ENCODE data around the gene PADI3. TPM values are rescaled to one million over a fixed set of nuclear protein-coding genes. Genes with fewer than 3 reads are reported as not detected.

Gene PADI3
- total and polyA plus RNA-seq, 2 experiments from 2014 or later: 0.37 to 0.80 TPM

- peaks cover 13% of the 10 kb centered on the region; the same call in 1 of the 2 replicates for H3K4me1 ChIP-seq (ENCODE audit: insufficient read depth)
- H3F3A ChIP-seq (replicated peaks; ENCODE audit: low read depth): no peaks in the 10 kb centered on the region
- ATAC-seq (peak; percentile 80), DNase-seq (ENCODE audit: low spot score) (peak; percentile 46)
- H3K36me3 Mint-ChIP-seq (ENCODE audit: low read depth): no peaks in the 10 kb centered on the region
- H3K4me2 ChIP-seq: 0 out of 2 replicates have a peak overlapping the region, but pooled peaks have one; percentile 14
- no peak overlapping the region for H3K4me3 ChIP-seq
- no peak overlapping the region for H3K4me3 Mint-ChIP-seq
- no peaks in the 10 kb centered on the region for H3K27me3 ChIP-seq (ENCODE audit: insufficient read depth)
- peaks cover 25% of the 10 kb centered on the region for H3K4me1 Mint-ChIP-seq
- H3K27ac Mint-ChIP-seq: peak overlapping the region; percentile 65; the same call in 1 of the 2 replicates
- no peaks in the 10 kb centered on the region for H3K9me2 ChIP-seq (ENCODE audit: insufficient read depth)
- H3K36me3 ChIP-seq (ENCODE audit: insufficient read depth): no peaks in the 10 kb centered on the region
- no peaks in the 10 kb centered on the region for H3K79me2 ChIP-seq (replicated peaks; ENCODE audit: insufficient read depth)
- TF ChIP-seq STAT1 (IDR thresholded peaks at IDR 0.05; ENCODE audit: unreplicated experiment): no peak
- TF ChIP-seq NANOG (IDR thresholded peaks at IDR 0.05; ENCODE audit: borderline replicate concordance): no peak
- TF ChIP-seq POLR2AphosphoS5 (IDR thresholded peaks at IDR 0.05; ENCODE audit: low read depth): no peak
- TF ChIP-seq CTCF (conservative IDR thresholded peaks at IDR 0.05; ENCODE audit: low read depth in 2 of 2): no peak
- TF ChIP-seq REST (IDR thresholded peaks at IDR 0.05; ENCODE audit: unreplicated experiment): no peak
- no peak for TF ChIP-seq ETS1 (IDR thresholded peaks at IDR 0.05)
- no peak for TF ChIP-seq EZH2 (IDR thresholded peaks at IDR 0.05; ENCODE audit: low read depth, unreplicated experiment)
- no peak for TF ChIP-seq ZNF114 (CRISPR knock-in tag; IDR thresholded peaks at IDR 0.05)
- peak overlapping the region; percentile 66; the same call in 1 of the 2 replicates for H2AFZ ChIP-seq
- H4K20me1 ChIP-seq (replicated peaks; ENCODE audit: insufficient read depth): no peaks in the 10 kb centered on the region
- no peak overlapping the region for H3K27ac ChIP-seq (ENCODE audit: low read depth)
- H3K9me3 Mint-ChIP-seq: peaks cover 5% of the 10 kb centered on the region; the same call in 1 of the 3 replicates
- peaks cover 8% of the 10 kb centered on the region for H3K27me3 Mint-ChIP-seq (ENCODE audit: insufficient read depth, low read depth, poor library complexity)
Measured at GRCh38 chr1:17315542-17316130, 66.7 kb downstream of the PADI3 start.

GRCh38 chr1:17316704-17317103 lies 67.8 kb downstream of the PADI3 start:
- no peak overlapping the region for H3K27ac Mint-ChIP-seq
- H3K27me3 Mint-ChIP-seq (ENCODE audit: insufficient read depth, low read depth, poor library complexity): peaks cover 8% of the 10 kb centered on the region
- H3K4me3 Mint-ChIP-seq: no peak overlapping the region
- Histone ChIP-seq H3K9me2 (ENCODE audit: insufficient read depth) (0 out of 2 replicates have a peak, but pooled peaks cover 2% of the 10 kb centered on the region), H3K36me3 (ENCODE audit: insufficient read depth) (no peaks in the 10 kb centered on the region), H3K4me2 (no peak overlapping the region), H2AFZ (no peak overlapping the region), H3K4me1 (ENCODE audit: insufficient read depth) (peaks cover 18% of the 10 kb centered on the region; the same call in 1 of the 2 replicates), H4K20me1 (replicated peaks; ENCODE audit: insufficient read depth) (no peaks in the 10 kb centered on the region), H3F3A (replicated peaks; ENCODE audit: low read depth) (no peaks in the 10 kb centered on the region), H3K79me2 (replicated peaks; ENCODE audit: insufficient read depth) (no peaks in the 10 kb centered on the region), H3K27ac (ENCODE audit: low read depth) (no peak overlapping the region), H3K4me3 (no peak overlapping the region), H3K27me3 (ENCODE audit: insufficient read depth) (no peaks in the 10 kb centered on the region)
- peaks cover 8% of the 10 kb centered on the region; the same call in 2 of the 3 replicates for H3K9me3 Mint-ChIP-seq
- no peak for ATAC-seq
- no peaks in the 10 kb centered on the region for H3K36me3 Mint-ChIP-seq (ENCODE audit: low read depth)
- DNase-seq (ENCODE audit: low spot score): no peak
- H3K4me1 Mint-ChIP-seq: peaks cover 33% of the 10 kb centered on the region
- TF ChIP-seq ZNF114 (CRISPR knock-in tag; IDR thresholded peaks at IDR 0.05) (no peak), ZNF331 (CRISPR knock-in tag; IDR thresholded peaks at IDR 0.05; ENCODE audit: low read depth) (no peak), POLR2AphosphoS5 (IDR thresholded peaks at IDR 0.05; ENCODE audit: low read depth) (no peak), JUNB (IDR thresholded peaks at IDR 0.05; ENCODE audit: unreplicated experiment) (no peak), STAT1 (IDR thresholded peaks at IDR 0.05; ENCODE audit: unreplicated experiment) (no peak), NANOG (IDR thresholded peaks at IDR 0.05; ENCODE audit: borderline replicate concordance) (no peak), CTCF (conservative IDR thresholded peaks at IDR 0.05; ENCODE audit: low read depth in 2 of 2) (no peak), ETS1 (IDR thresholded peaks at IDR 0.05) (no peak)

All from GM23338 (cell line).